ENCODE results near the gene CDC27. TPM values are rescaled to one million over a fixed set of nuclear protein-coding genes. Genes with fewer than 3 reads are reported as not detected.

Gene CDC27
- total and polyA plus RNA-seq, 2 donors (not counting 3 experiments of a cell fraction or from before 2014, with no cell fraction given): 76.1 to 172 TPM

DNA sequence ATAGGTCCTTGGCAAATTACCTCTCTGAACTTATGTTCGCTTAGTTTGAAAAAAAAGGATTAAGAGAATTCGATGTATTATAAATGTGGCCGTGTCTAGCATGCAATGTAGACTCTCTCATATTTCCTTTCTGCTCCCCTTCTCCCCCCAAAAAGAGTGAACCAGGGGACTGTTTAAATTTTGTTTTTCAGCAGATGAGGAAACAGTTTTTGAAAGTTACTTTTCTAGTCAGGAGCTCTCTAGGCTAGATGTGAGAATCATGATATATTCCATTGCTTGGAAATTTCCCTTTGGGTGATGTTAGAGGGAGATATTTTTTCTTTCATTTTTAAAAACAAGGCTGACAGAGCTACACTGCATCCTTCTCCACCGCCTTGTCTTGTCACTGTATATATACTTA, 1.1 kb upstream of the CDC27 start:
- no peaks in the 10 kb centered on the region for H3K27me3 ChIP-seq (ENCODE audit: control insufficient read depth in 2 of 2, insufficient read depth in 2 of 2, low read length in 2 of 2)
- intact Hi-C loops (cut with micrococcal nuclease): no loop called here
- no peak for FAIRE-seq
- H3K27ac ChIP-seq (ENCODE audit: insufficient read depth, low read depth, low read length): no peak overlapping the region
- no peak overlapping the region for H3K9ac ChIP-seq (replicated peaks; ENCODE audit: extremely low read depth, insufficient read depth, low read length)
- H3K4me3 ChIP-seq (replicated peaks in 1 of 3; ENCODE audit: insufficient read depth in 1 of 3, low read depth in 1 of 3, low read length in 3 of 3): no peak overlapping the region
- peaks cover 38% of the 10 kb centered on the region for H3K79me2 ChIP-seq (ENCODE audit: control insufficient read depth, insufficient read depth, low read length)
- DNase-seq (ENCODE audit: low read depth, low spot score): no peak
- dilution Hi-C loops (cut with MboI; ENCODE audit: extremely low pct_ligation_motif_present, low sequenced_read_pairs): no loop called here
- H2AFZ ChIP-seq (ENCODE audit: low read depth, low read length): no peak overlapping the region
- CTCF ChIA-PET: interaction anchor here (1.0 to 1.6 kb wide), 2 partner anchors 10 to 126 kb away, joined by 5 to 9 read pairs; no protein-coding TSS in a partner anchor
- H3K4me2 ChIP-seq (ENCODE audit: insufficient read depth, low read length): no peak overlapping the region
- peaks cover 4% of the 10 kb centered on the region for H4K20me1 ChIP-seq (replicated peaks; ENCODE audit: control insufficient read depth, extremely low read depth, insufficient read depth, low read length)
- POLR2A ChIA-PET: interaction anchor here (1.4 kb wide), 1 partner anchor 35 kb away, joined by 5 read pairs; no protein-coding TSS in a partner anchor
- TF ChIP-seq EZH2 (IDR thresholded peaks at IDR 0.05; ENCODE audit: borderline replicate concordance, low read depth, low read length, severe bottlenecking): no peak
- no peak for TF ChIP-seq GATA2 (IDR thresholded peaks at IDR 0.05; ENCODE audit: insufficient read depth, insufficient read length, low read depth, low read length)
- TF ChIP-seq FOS (IDR thresholded peaks at IDR 0.05; ENCODE audit: borderline replicate concordance, insufficient read depth, low read length): no peak
- TF ChIP-seq, protein P1, sequence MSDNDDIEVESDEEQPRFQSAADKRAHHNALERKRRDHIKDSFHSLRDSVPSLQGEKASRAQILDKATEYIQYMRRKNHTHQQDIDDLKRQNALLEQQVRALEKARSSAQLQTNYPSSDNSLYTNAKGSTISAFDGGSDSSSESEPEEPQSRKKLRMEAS (IDR thresholded peaks at IDR 0.05; ENCODE audit: insufficient read depth, insufficient read length): no peak
- no peak for TF ChIP-seq MYC (IDR thresholded peaks at IDR 0.05; ENCODE audit: low read depth, low read length)
- TF ChIP-seq POLR2AphosphoS5 (IDR thresholded peaks at IDR 0.05; ENCODE audit: insufficient read depth, low read depth, low read length): no peak
- no peak for TF ChIP-seq JUN (IDR thresholded peaks at IDR 0.05; ENCODE audit: borderline replicate concordance, insufficient read depth, insufficient read length, low read depth)
- TF ChIP-seq, protein P2, sequence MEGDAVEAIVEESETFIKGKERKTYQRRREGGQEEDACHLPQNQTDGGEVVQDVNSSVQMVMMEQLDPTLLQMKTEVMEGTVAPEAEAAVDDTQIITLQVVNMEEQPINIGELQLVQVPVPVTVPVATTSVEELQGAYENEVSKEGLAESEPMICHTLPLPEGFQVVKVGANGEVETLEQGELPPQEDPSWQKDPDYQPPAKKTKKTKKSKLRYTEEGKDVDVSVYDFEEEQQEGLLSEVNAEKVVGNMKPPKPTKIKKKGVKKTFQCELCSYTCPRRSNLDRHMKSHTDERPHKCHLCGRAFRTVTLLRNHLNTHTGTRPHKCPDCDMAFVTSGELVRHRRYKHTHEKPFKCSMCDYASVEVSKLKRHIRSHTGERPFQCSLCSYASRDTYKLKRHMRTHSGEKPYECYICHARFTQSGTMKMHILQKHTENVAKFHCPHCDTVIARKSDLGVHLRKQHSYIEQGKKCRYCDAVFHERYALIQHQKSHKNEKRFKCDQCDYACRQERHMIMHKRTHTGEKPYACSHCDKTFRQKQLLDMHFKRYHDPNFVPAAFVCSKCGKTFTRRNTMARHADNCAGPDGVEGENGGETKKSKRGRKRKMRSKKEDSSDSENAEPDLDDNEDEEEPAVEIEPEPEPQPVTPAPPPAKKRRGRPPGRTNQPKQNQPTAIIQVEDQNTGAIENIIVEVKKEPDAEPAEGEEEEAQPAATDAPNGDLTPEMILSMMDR (IDR thresholded peaks at IDR 0.05; ENCODE audit: extremely low read depth in 1 of 2, insufficient read depth in 1 of 2, low read depth in 1 of 2, low read length in 2 of 2): no peak
- no peak for TF ChIP-seq POLR2A (IDR thresholded peaks at IDR 0.05; ENCODE audit: low read depth, low read length)
- no peaks in the 10 kb centered on the region for H3K9me1 ChIP-seq (replicated peaks; ENCODE audit: control insufficient read depth, extremely low read depth, insufficient read depth, low read length)
- no TSS peak for BruUV-seq (replicated peaks)
- H3K4me1 ChIP-seq (ENCODE audit: control insufficient read depth, extremely low read depth, insufficient read depth, low read length): peaks cover 23% of the 10 kb centered on the region
- no peaks in the 10 kb centered on the region for H3K36me3 ChIP-seq (ENCODE audit: control insufficient read depth in 2 of 2, extremely low read depth in 1 of 2, insufficient read depth in 2 of 2, low read length in 2 of 2)
- no peaks in the 10 kb centered on the region for H3K9me3 ChIP-seq (replicated peaks; ENCODE audit: control insufficient read depth, insufficient read depth, low read length)
